Suprapubic skin (tissue), 4 donors: ENCODE results near the gene HOMER1. TPM values are rescaled to one million over a fixed set of nuclear protein-coding genes. Genes with fewer than 3 reads are reported as not detected.

Experiments used
- DNase-seq, 2 donors: peaks; one replicate each; pipeline ENCODE4 v3.0.0-alpha.2; 2019; ENCODE audit warnings: low spot score in 2 of 2
- H3K27ac ChIP-seq: fragments of 200-600 bp; sonication (generic); one replicate; pipeline ENCODE4 v1.5.1; 2019
- H3K27me3 ChIP-seq: fragments of 200-600 bp; sonication (generic); one replicate; pipeline ENCODE4 v1.5.1; 2019
- H3K36me3 ChIP-seq: fragments of 200-600 bp; sonication (generic); one replicate; pipeline ENCODE4 v1.5.1; 2019
- H3K4me1 ChIP-seq: fragments of 200-600 bp; sonication (generic); one replicate; pipeline ENCODE4 v1.5.1; 2019
- H3K4me3 ChIP-seq: fragments of 200-600 bp; sonication (generic); one replicate; pipeline ENCODE4 v1.5.1; 2019; ENCODE audit warnings: mild to moderate bottlenecking
- H3K9me3 ChIP-seq: fragments of 200-600 bp; sonication (generic); one replicate; pipeline ENCODE4 v1.5.1; 2019
- CTCF ChIP-seq, 2 donors: fragments of 200-600 bp in 1 of 2; fragments of 450-650 bp in 1 of 2; sonication (generic) in 1 of 2; IDR thresholded peaks; one replicate each; pipeline ENCODE4 v1.5.1; 2016 to 2019; ENCODE audit warnings: antibody characterized with exemption in 2 of 2, mild to moderate bottlenecking in 1 of 2, moderate library complexity in 1 of 2
- EP300 ChIP-seq: sonication (generic); formaldehyde crosslinking; IDR thresholded peaks from one replicate; pipeline ENCODE4 v1.6.1; 2017; ENCODE audit warnings: antibody characterized with exemption
- POLR2A ChIP-seq, 2 donors: fragments of 450-650 bp; IDR thresholded peaks; one replicate each; pipeline ENCODE4 v1.6.1; 2017; ENCODE audit warnings: antibody characterized with exemption in 2 of 2, mild to moderate bottlenecking in 2 of 2, moderate library complexity in 2 of 2
- POLR2AphosphoS5 ChIP-seq, 3 donors: sonication (generic); formaldehyde crosslinking; IDR thresholded peaks; one replicate each; pipeline ENCODE4 v1.6.1; 2017; ENCODE audit warnings: antibody characterized with exemption in 3 of 3
- WGBS: methylation state at CpG from one replicate; pipeline ENCODE4 v1.1.5; 2018; 5-methylcytosine and 5-hydroxymethylcytosine counted together
- total RNA-seq, 4 donors: library from RNA; depleted of rRNA; stranded (reverse); fragments of >200 nt; gene quantifications; one replicate each; pipeline ENCODE4 v1.1.0, GENCODE V29; 2016

HOMER1 gene
- total RNA-seq, 4 donors from 2014 or later, result 6.0 to 7.5 (median 7.0) TPM

- Histone ChIP-seq H3K4me1 (peaks cover 12% of the 10 kb centered on the region), H3K27me3 (no peaks in the 10 kb centered on the region), H3K4me3 (no peak overlapping the region), H3K27ac (peak overlapping the region; percentile 71), H3K36me3 (no peaks in the 10 kb centered on the region), H3K9me3 (no peaks in the 10 kb centered on the region)
- TF ChIP-seq EP300 (no peak), CTCF (IDR thresholded peaks at IDR 0.05) (no peak), POLR2AphosphoS5 (IDR thresholded peaks at IDR 0.05) (no peak), POLR2A (IDR thresholded peaks at IDR 0.05) (no peak)
- 71% methylated on average over 7 of the region's 7 CpGs for WGBS
- DNase-seq, result no peak
These were observed 33.0 kb upstream of the HOMER1 start for GRCh38 chr5:79546782-79547428.

- H3K27me3 ChIP-seq, result no peaks in the 10 kb centered on the region
- 70% methylated on average over 5 of the region's 5 CpGs for WGBS
- H3K9me3 ChIP-seq, result no peaks in the 10 kb centered on the region
- H3K4me1 ChIP-seq, result peaks cover 12% of the 10 kb centered on the region
- H3K27ac ChIP-seq, result no peak overlapping the region
- TF ChIP-seq CTCF (IDR thresholded peaks at IDR 0.05), result no peak
- TF ChIP-seq POLR2AphosphoS5 (IDR thresholded peaks at IDR 0.05), result no peak
- no peak for TF ChIP-seq EP300
- TF ChIP-seq POLR2A (IDR thresholded peaks at IDR 0.05), result no peak
- no peaks in the 10 kb centered on the region for H3K36me3 ChIP-seq
- DNase-seq, result no peak
- no peak overlapping the region for H3K4me3 ChIP-seq
These were observed 30.2 kb upstream of the HOMER1 start for GRCh38 chr5:79544131-79544530.

GRCh38 chr5:79540939-79541338 lies 27.0 kb upstream of the HOMER1 start:
- WGBS, result 82% methylated on average over 6 of the region's 6 CpGs
- no peak for TF ChIP-seq POLR2AphosphoS5 (IDR thresholded peaks at IDR 0.05)
- TF ChIP-seq POLR2A (IDR thresholded peaks at IDR 0.05), result no peak
- TF ChIP-seq CTCF (IDR thresholded peaks at IDR 0.05), result no peak
- TF ChIP-seq EP300, result no peak
- DNase-seq, result no peak

GRCh38 chr5:79536193-79536906 lies 22.4 kb upstream of the HOMER1 start:
- 75% methylated on average over 3 of the region's 3 CpGs for WGBS
- no peak overlapping the region for H3K27ac ChIP-seq
- no peak for TF ChIP-seq POLR2AphosphoS5 (IDR thresholded peaks at IDR 0.05)
- no peak for TF ChIP-seq CTCF (IDR thresholded peaks at IDR 0.05)
- no peak for TF ChIP-seq POLR2A (IDR thresholded peaks at IDR 0.05)
- TF ChIP-seq EP300, result no peak

More at GRCh38 chr5:79540939-79541338, 27.0 kb upstream of the HOMER1 start:
- Histone ChIP-seq H3K27ac (no peak overlapping the region), H3K36me3 (no peaks in the 10 kb centered on the region), H3K9me3 (no peaks in the 10 kb centered on the region), H3K4me1 (no peaks in the 10 kb centered on the region), H3K4me3 (no peak overlapping the region), H3K27me3 (no peaks in the 10 kb centered on the region)

GRCh38 chr5:79535477-79536192 lies 21.7 kb upstream of the HOMER1 start:
- DNase-seq, result no peak
- H3K4me1 ChIP-seq, result no peaks in the 10 kb centered on the region
- no peaks in the 10 kb centered on the region for H3K36me3 ChIP-seq
- H3K4me3 ChIP-seq, result no peak overlapping the region
- H3K27me3 ChIP-seq, result no peaks in the 10 kb centered on the region
- H3K27ac ChIP-seq, result no peak overlapping the region
- no peaks in the 10 kb centered on the region for H3K9me3 ChIP-seq
- TF ChIP-seq CTCF (IDR thresholded peaks at IDR 0.05), result no peak
- no peak for TF ChIP-seq POLR2AphosphoS5 (IDR thresholded peaks at IDR 0.05)
- TF ChIP-seq EP300, result no peak
- TF ChIP-seq POLR2A (IDR thresholded peaks at IDR 0.05), result no peak
- 96% methylated on average over 4 of the region's 4 CpGs for WGBS

More at GRCh38 chr5:79536193-79536906, 22.4 kb upstream of the HOMER1 start:
- H3K4me3 ChIP-seq, result no peak overlapping the region
- no peaks in the 10 kb centered on the region for H3K36me3 ChIP-seq
- H3K27me3 ChIP-seq, result no peaks in the 10 kb centered on the region
- DNase-seq, result no peak
- no peaks in the 10 kb centered on the region for H3K9me3 ChIP-seq
- no peaks in the 10 kb centered on the region for H3K4me1 ChIP-seq
